SH-SY5Y (cell line): Measurements from ENCODE around the gene CHGA.

Experiments used
- GATA2 ChIP-seq: IDR thresholded peaks from 2 replicates; pipeline ENCODE4 v1.6.1; 2011; ENCODE audit warnings: mild to moderate bottlenecking, low read depth, low read length
- GATA3 ChIP-seq: IDR thresholded peaks from 2 replicates; pipeline ENCODE4 v1.6.1; 2011; ENCODE audit warnings: low read depth, mild to moderate bottlenecking, low read length, moderate library complexity

CHGA gene

DNA sequence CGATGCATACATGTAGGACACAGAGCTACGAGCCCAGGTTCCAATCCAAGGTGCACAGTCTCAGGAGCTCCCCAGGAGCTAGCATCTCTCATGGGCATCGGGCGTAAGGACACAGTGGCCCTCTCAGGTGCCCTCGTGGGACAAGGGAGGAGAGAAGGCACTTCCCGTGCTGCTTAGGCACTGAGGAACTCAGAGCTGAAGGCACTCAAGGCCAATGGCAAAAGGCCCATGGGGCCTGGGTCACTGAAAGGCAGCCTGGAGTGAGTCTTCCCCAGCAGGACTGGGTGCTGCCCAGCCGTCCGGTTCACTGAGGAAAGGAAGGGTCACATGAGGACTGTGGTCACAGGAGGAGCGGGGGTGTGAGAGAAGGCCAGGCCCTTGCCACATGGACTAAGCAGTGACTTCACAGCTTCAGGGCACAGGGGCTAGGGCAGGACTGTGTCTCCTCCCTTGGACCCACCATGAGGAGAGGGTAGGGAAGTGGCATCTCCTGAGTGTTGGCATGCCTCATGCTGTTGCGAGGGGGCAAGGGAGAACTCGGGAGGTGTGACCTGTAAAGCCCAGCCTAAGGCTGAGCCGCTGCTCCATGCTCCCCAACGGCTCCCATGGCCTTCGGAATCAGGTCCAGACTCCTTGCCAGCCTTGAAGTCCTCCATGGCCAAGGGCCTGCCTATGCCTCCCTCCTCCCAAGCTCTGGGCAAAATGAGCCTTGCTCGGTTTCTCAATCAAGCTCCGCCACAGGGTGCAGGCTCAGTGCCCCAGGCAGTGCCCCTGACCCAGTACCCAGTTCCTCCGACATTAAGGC lies 51.8 kb downstream of the CHGA start:
- TF ChIP-seq GATA3 (no peak), GATA2 (no peak)

DNA sequence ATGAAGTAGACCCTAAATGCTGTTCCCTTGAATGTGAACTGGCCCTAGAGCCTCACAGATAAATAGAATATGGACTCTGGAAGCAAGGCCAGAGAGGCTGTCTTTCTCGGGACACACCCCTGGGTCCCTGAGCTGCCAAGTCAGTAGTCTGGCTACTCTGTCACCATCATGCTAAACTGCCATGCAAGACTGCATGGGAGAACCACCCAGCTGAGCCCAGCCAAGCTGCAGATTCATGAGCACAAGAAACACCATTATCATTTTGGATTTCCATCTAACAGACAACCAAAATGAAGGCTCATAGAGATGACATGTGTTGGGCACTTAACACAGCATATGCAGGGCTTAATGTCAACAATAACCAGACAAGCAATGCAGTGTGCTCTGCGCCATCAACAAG lies 53.3 kb downstream of the CHGA start:
- no peak for TF ChIP-seq GATA2
- no peak for TF ChIP-seq GATA3

DNA sequence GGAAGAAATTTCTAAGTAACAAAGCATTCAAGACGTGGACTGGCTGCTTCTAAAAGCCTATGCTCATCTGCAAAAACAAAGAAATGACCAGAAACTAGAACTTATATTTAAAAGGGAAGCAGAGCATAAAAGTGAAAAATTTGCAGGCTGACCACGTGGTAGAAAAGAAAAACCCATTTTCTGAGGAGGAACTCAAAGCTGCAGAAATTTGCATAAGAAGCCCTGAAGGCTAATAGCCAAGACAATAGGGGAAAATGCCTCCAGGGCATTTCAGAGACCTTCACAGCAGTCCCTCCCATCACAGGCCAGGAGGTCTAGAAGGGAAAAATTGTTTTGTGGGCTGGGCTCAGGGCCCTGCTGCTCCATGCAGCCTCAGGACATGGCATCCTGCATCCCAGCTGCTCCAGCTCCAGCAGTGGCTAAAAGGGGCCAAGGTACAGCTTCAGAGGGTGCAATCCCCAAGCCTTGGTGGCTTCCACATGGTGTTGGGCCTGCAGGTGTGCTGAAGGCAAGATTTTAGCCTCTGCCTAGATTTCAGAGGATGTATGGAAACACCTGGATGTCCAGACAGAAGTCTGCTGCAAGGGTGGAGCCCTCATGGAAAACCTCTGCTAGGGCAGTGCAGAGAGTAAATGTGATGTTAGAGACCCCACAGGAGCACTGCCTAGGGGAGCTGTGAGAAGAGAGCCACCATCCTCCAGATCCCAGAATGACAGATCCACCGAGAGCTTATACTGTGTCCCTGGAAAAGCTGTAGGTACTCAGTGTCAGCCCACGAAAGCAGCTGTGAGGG lies 55.5 kb downstream of the CHGA start:
- TF ChIP-seq GATA3, result no peak
- no peak for TF ChIP-seq GATA2

DNA sequence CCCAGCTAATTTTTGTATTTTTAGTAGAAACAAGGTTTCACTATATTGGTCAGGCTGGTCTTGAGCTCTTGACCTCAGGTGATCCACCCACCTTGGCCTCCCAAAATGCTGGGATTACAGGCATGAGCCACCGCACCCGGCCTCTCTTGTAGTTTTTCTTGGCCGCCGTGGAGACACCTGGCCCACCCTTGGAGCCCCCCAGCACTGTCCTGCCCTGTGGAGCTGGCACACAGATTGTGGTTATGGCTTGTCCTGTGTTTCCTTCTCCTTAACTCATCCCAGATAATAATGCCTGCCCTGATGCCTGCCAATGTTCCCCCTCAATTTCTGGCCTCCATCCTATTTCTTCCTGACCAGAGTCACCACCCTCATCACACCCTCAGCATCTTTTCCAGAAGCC lies 57.9 kb downstream of the CHGA start:
- TF ChIP-seq GATA3 (no peak), GATA2 (no peak)

DNA sequence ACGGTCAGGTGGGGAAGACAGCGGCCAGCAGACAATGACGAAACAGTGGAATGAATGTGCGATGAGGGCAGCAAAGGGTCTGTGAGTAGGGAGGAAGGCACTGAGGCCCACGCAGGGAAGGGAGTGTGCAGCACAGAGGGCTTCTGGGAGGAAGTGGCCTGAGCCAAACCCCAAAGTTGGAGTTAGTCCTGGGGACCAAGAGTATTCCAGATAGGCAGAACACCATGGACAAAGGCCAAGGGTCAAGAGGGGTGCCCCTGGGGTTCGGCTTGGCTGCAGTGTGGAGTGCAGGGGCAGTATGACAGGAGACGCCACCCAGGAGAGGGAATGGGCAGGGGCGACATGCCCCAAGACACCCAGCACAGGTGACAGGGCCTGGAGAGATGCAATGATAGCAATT lies 58.8 kb downstream of the CHGA start:
- TF ChIP-seq GATA2, result no peak

DNA sequence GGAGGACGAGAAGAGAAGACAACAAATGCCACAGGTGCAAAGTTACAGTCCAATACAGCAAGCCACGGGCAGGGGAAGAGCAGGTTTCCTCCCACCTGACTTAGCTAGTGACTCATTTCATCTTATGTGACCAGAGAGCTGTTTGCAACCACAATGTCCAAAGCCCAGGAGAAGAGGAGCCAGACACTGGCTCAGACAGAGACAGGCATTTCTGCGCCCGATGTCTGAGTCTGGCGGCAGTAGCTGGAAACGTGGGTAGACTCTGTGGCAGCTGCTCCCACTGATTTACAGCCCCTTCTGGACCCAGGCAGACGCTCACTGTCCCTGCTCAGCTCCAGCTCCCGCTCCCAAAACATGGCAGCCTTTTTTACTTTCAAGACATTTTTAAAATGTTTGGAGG lies 60.0 kb downstream of the CHGA start:
- TF ChIP-seq GATA3, result no peak
- no peak for TF ChIP-seq GATA2

DNA sequence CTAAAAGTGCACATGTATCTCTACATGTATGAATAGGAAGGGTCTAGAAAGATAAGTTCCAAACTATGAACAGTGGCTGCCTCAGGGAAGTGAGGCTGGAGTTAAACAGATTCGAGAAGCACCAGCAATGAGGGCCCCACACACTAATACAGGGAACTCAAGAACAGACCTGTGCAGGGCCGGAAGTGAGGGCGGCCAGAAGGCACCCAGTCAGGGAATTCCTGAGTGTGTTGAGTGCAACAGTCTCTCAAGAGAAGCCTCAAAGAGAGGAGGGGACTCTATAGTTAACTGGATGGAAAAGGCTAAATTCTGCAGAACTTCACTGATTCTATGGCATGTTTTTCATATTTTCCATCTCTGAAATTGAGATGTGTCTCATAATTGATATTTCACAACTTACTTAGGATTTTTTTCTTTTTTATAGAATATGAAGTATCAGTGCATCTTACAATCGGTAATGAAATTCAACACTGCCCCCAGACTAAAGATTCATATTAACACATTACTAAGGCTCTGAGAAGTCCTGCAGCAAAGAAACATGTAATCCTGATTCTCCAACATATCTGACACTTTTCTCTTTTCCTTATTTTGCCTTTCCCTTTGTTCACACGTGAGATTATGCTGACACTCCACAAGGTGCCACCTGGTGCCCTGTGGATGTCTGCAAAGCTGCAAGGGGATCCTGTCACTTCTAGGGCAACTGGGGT lies 61.3 kb downstream of the CHGA start:
- TF ChIP-seq GATA2 (no peak), GATA3 (no peak)
